GM21723 (cell line): ENCODE results near the gene SPDYC.
"Not testable (repeated sequence)": the region's sequence is repeated elsewhere in the genome, so short reads cannot be mapped to it uniquely, and the experiment has no call there.

Source experiments
- ATAC-seq: cut with Tn5 transposase; IDR thresholded peaks from one replicate; pipeline ENCODE4 v1.9.1; 2021; ENCODE audit warnings: mild to moderate bottlenecking, moderate library complexity; ENCODE audit not compliant: unreplicated experiment

SPDYC gene

GRCh38 chr11:65166893-65167292 is 3.1 kb upstream of the SPDYC start:
- no peak for ATAC-seq

DNA sequence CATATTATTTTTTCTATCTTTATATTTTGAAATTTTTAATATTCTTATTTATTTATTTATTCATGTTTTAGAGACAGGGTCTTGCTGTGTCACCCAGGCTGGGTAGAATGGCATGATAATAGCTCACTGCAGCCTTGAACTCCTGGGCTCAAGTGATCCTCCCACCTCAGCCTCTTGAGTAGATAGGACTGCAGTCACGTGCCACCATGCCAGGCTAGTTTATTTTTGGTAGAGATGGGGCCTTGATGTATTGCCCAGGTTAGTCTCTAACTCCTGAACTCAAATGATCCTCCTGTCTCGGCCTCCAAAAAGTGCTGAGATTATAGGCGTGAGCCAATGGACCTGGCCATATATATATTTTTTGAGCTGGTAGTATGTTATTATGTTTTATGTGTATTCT is 2.4 kb upstream of the SPDYC start:
- no peak for ATAC-seq

DNA sequence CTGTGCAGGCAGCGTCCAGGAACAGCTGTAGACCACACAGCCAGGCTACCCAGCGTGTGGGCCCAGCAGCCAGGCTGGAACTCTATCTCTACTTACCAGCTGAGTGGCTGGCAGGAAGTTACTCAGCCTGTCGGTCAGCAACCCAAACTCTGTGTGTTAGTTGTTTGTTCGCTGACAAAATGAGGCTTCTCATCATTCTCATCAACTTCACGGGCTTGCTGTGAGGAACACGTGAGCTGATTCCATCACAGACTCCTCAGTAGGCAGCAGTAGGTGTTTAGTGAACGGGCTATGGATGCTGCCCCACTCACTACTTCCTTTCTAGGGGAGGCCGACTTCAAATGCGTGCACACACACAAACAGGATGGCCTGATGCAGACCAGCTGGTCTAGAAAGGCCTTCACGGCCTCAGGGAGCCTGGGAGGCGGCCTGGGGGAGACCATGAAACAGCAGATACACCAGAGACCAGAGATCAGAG is 830 bp upstream of the SPDYC start:
- no peak for ATAC-seq

- no peak for ATAC-seq
These were observed 2.6 kb downstream of the SPDYC start for GRCh38 chr11:65172600-65172999.

DNA sequence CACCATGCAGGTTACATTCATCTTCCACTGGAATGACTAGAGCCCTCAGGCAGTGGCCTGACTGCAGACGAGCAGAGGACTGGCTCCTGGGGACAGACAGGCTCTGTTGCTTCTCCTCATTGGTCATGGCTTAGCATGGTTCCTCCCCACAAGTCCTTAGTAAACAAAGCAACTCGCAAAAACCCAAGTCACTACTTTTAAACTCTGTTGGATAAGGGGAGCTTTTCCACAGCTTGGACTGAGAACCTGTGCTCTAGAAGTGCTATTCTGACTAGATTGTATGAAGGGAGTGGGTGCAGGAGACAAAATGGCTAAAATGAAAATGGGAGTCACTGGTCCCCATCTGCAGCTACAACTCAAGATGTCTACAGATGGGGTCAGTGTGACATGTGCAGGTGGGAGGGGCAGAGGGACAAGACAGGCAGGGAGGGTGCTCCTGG is 4.6 kb downstream of the SPDYC start:
- ATAC-seq, result not testable (repeated sequence)

DNA sequence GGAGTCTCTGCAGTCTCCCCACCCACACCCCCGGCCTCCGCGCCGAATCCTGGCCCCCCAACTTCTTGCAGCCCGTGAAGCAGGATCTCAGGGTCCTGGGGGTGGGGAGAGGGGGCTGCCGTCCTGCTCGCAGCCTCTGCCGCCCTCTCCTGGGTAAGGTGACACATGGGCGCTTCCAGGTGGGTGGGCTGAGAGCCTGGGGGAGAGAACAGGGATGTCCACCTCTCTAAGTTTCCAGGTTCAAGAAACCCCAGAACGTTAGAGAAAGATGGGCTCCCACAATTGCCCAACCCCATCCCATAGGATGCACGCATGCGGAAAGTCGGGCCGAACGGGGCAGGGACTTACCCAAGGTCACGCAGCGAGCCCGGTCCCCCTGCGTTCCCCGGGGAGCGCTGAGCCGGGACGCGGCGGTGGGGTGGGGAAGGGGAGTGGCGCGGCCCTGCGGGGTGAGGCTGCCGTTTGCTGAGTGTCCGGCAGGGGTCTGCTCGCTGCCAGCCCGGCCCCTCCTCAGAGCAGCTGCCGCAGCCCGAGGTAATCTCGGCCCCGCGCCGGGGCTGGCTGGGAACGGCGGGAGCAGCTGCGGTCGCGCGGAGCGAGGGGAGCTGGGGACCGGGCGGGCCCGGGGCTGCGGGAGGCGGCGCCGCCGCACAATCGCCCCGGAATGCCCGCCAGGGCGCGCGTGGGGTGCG is 11.0 kb downstream of the SPDYC start:
- no peak for ATAC-seq

- ATAC-seq, result no peak
These were observed 11.7 kb downstream of the SPDYC start, which contains the start of gene CAPN1 for GRCh38 chr11:65181569-65182257. Gene CAPN1 (plus strand): TSS chr11:65181928. CDS start chr11:65182702, 774 bp downstream.

- ATAC-seq, result no peak
These were observed 12.5 kb downstream of the SPDYC start for GRCh38 chr11:65182258-65183170.

DNA sequence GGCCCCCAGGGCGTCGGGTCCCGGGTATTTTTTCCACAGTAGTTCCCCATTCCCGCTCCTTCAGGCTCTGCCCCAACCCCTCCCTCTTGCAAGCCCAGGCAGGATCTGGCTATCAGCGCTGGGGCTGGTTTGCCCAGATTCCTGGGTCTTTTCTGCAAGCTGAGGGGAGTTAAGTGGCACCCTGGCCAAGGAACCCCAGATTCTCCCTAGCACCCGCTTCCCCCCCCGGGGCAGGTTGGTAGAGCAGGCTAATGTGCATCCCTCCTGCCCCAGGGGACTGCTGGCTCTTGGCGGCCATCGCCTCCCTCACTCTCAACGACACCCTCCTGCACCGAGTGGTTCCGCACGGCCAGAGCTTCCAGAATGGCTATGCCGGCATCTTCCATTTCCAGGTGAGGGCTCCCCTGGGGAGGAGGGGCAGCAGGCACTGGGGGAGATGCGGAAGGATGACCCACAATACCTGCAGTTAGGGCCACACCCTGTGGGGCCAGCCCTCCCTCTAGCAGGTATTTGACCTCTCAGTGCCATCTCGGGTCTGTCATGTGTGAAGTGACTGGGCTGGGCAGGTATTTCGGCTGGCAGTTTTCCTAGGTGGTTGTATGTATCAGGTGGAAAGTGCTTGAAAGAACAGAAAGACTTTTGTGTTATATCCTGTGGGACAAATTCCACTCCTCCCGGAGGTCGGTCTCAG is 13.3 kb downstream of the SPDYC start:
- ATAC-seq, result no peak

GRCh38 chr11:65184146-65184545 is 14.1 kb downstream of the SPDYC start:
- ATAC-seq, result no peak

- no peak for ATAC-seq
These were observed 15.1 kb downstream of the SPDYC start for GRCh38 chr11:65185171-65185570.

GRCh38 chr11:65185869-65186341 is 15.9 kb downstream of the SPDYC start:
- ATAC-seq, result no peak

DNA sequence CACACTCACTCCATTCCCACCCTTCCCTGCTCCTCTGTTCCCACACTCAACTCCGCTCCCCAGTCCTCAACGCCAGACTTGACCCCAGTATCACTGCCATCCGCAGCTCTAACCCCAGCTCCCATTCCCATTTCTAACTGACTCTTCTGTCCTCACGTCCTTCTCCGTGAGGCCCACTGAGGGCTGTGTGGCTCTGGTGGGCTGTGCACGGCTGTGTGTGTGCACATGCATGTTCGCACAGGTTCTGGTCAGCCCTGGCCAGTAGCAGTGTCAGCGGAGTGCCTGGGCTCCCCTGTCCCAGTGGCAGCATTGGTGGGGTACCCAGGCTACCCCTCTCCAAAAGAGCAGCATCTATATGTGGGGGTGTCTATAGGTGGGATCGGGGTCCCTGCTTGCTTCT is 16.7 kb downstream of the SPDYC start:
- no peak for ATAC-seq

GRCh38 chr11:65187146-65187675 is 17.2 kb downstream of the SPDYC start:
- no peak for ATAC-seq

DNA sequence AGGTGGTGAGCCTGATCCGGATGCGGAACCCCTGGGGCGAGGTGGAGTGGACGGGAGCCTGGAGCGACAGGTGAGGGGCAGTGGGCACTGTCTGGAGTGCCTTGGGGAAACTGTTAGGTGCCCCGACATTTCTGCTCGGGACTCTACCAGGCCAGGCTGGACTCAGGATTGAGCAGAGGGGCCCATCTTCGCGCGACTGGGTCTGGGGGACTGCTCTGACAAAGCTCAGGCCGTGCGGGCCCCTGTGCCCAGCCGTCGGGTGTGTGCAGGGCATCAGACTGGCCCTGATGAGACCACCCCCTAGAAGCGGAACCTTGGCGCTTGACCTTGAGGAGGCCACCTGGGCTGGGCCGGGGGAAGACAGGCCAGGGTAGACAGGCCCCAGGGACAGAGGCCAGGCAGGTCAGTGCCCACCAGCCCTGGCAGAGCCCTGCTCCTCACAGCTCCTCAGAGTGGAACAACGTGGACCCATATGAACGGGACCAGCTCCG is 18.0 kb downstream of the SPDYC start:
- ATAC-seq, result no peak

DNA sequence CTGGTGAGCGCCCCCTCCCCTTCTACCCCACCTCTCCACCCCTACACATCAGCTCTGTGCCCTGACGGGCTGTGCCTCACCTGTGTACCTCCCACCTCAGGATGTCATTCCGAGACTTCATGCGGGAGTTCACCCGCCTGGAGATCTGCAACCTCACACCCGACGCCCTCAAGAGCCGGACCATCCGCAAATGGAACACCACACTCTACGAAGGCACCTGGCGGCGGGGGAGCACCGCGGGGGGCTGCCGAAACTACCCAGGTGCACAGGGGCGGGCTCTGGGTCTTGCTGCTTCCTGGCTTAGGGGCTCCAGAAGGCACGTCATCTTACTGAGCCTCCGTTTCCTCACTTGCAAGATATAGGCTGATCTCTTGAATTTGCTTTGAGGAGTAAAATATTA is 18.5 kb downstream of the SPDYC start:
- ATAC-seq, result no peak

DNA sequence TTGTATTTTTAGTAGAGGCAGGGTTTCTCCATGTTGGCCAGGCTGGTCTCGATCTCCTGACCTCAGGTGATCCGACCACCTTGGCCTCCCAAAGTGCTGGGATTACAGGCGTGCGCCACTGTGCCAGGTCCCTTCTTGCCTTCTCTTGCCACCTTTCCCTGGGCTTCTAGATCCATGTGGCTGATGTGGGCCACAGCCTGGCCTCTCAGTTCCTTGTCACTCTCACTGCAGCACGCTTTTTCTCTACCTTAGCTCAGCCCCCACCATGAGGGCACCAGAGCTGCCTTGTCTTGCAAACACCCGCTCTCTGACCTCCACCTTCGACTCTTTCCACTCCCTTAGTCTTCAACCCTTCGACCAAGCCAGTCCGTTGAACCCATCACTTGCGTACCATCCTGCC is 19.2 kb downstream of the SPDYC start:
- ATAC-seq, result no peak

- no peak for ATAC-seq
These were observed 24.5 kb downstream of the SPDYC start for GRCh38 chr11:65194564-65194963.

DNA sequence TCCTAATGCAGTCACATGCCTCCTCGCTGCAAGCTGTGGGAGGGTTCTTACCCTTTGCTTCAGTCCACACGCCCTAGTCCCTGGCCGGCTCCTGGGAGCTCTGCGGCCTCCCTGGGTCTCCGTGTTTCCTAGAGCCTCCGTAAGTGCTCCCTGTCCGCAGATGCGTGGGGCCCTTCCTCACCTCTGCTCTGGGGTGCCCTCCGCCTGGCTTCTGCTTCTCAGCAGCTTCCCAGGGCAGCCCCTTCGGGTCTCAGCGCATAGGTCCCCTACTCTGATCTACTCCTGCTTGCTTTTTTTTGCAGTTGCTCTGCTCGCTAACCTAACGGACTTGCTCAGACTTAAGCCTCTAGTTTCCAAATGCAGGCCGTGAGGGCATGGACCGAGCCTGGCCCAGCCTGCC is 34.1 kb downstream of the SPDYC start:
- ATAC-seq, result no peak
